Colonic mucosa (tissue), 4 donors: Measurements from ENCODE around the gene KCTD10. TPM values are rescaled to one million over a fixed set of nuclear protein-coding genes. Genes with fewer than 3 reads are reported as not detected.
"Not testable (repeated sequence)": the region's sequence is repeated elsewhere in the genome, so short reads cannot be mapped to it uniquely, and the experiment has no call there.

Source experiments
- DNase-seq: peaks from one replicate; pipeline ENCODE4 v3.0.0-alpha.2; 2020
- H3K27ac ChIP-seq: fragments of 200-600 bp; one replicate; pipeline ENCODE4 v1.8.0; 2021
- H3K27me3 ChIP-seq: fragments of 200-600 bp; one replicate; pipeline ENCODE4 v1.8.0; 2021
- H3K36me3 ChIP-seq: fragments of 200-600 bp; one replicate; pipeline ENCODE4 v1.8.0; 2021
- H3K4me1 ChIP-seq: fragments of 200-600 bp; one replicate; pipeline ENCODE4 v1.8.0; 2021; ENCODE audit warnings: mild to moderate bottlenecking
- H3K4me3 ChIP-seq: fragments of 200-600 bp; one replicate; pipeline ENCODE4 v1.8.0; 2021
- H3K9ac ChIP-seq, 2 donors: one replicate each; pipeline ENCODE4 v1.7.0; 2013; ENCODE audit warnings: control low read depth in 2 of 2, low read depth in 2 of 2, low read length in 2 of 2
- H3K9me3 ChIP-seq: fragments of 200-600 bp; one replicate; pipeline ENCODE4 v1.8.0; 2021
- intact Hi-C: fragments of 100-400 bp; cut with DNase I; formaldehyde crosslinking; loops from one replicate; pipeline ENCODE4 v1.14.1; 2022
- total RNA-seq, 2 donors: library from RNA; stranded (reverse); fragmentation: NEBNext Ultra II Directional in 1 of 2; extraction: Animal tissue kit (Norgen Biotek cat#: 25700) in 1 of 2; gene quantifications; one replicate each; pipeline ENCODE4 v1.2.1, GENCODE V29; 2021
- TF ChIP-seq, protein P1 (sequence below): fragments of 200-600 bp; IDR thresholded peaks from one replicate; pipeline ENCODE4 v1.8.0; 2022; ENCODE audit warnings: antibody characterized with exemption, mild to moderate bottlenecking
- donor health status: healthy.
- donor health status: DM: no; HTN: no; CAD: no.
- donor health status: DM: no; HTN: no; CAD: no.

KCTD10 gene
- total RNA-seq, 2 donors from 2014 or later, result 50.3 to 74.8 TPM

DNA sequence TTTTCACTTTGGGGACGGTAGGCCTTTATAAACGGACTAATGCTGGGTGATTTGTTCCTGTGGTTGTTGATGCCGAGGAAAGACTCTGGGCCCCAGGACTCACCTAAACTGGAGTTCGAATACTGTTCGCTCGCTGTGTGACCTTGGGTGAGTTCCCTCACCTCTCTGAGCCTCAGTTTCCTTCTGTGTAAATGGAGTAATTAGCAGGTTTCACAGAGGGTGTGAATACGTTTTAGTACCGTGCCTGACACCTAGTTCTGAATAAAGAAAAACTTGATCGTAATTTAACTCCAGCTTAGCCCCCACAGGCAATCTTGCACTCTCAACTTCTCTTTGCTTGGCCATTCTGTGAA lies 839 bp upstream of the KCTD10 start:
- Histone ChIP-seq H3K9me3 (no peaks in the 10 kb centered on the region), H3K9ac (peak overlapping the region; percentile 93), H3K27me3 (no peaks in the 10 kb centered on the region), H3K4me3 (peak overlapping the region; percentile 93), H3K27ac (peak overlapping the region; percentile 93), H3K4me1 (peaks cover 5% of the 10 kb centered on the region), H3K36me3 (no peaks in the 10 kb centered on the region)
- intact Hi-C loops, result loop anchor here (5.0 kb wide), 1 partner anchor 46 kb away; no protein-coding TSS in a partner anchor
- TF ChIP-seq, protein P1, sequence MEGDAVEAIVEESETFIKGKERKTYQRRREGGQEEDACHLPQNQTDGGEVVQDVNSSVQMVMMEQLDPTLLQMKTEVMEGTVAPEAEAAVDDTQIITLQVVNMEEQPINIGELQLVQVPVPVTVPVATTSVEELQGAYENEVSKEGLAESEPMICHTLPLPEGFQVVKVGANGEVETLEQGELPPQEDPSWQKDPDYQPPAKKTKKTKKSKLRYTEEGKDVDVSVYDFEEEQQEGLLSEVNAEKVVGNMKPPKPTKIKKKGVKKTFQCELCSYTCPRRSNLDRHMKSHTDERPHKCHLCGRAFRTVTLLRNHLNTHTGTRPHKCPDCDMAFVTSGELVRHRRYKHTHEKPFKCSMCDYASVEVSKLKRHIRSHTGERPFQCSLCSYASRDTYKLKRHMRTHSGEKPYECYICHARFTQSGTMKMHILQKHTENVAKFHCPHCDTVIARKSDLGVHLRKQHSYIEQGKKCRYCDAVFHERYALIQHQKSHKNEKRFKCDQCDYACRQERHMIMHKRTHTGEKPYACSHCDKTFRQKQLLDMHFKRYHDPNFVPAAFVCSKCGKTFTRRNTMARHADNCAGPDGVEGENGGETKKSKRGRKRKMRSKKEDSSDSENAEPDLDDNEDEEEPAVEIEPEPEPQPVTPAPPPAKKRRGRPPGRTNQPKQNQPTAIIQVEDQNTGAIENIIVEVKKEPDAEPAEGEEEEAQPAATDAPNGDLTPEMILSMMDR, result no peak
- no peak for DNase-seq

DNA sequence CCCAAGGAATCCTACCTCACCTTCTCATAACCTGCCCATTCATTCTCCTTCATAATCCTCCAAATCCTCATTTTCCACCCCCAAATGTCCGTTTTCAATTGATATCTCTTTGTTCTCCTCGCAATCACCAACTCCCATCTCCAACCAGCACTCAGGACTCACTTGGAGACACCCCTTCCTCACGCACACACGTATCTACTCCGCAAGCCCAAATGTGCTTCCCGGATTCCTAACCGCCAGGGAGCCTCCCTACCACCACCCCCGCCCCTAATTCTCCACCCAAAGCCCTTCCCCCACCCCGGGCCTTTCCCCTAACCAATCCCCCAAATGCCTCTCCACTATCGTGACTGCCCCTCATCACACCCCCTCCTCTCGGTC lies 304 bp downstream of the KCTD10 start:
- Histone ChIP-seq H3K27me3 (no peaks in the 10 kb centered on the region), H3K36me3 (no peaks in the 10 kb centered on the region), H3K4me3 (peak overlapping the region; percentile 93), H3K9ac (peak overlapping the region; percentile 77 to 93), H3K9me3 (no peaks in the 10 kb centered on the region), H3K4me1 (peaks cover 5% of the 10 kb centered on the region), H3K27ac (peak overlapping the region; percentile 93)
- TF ChIP-seq, protein P1, result no peak
- DNase-seq, result no peak
- intact Hi-C loops, result loop anchor here (5.0 kb wide), 1 partner anchor 44 kb away; no protein-coding TSS in a partner anchor

DNA sequence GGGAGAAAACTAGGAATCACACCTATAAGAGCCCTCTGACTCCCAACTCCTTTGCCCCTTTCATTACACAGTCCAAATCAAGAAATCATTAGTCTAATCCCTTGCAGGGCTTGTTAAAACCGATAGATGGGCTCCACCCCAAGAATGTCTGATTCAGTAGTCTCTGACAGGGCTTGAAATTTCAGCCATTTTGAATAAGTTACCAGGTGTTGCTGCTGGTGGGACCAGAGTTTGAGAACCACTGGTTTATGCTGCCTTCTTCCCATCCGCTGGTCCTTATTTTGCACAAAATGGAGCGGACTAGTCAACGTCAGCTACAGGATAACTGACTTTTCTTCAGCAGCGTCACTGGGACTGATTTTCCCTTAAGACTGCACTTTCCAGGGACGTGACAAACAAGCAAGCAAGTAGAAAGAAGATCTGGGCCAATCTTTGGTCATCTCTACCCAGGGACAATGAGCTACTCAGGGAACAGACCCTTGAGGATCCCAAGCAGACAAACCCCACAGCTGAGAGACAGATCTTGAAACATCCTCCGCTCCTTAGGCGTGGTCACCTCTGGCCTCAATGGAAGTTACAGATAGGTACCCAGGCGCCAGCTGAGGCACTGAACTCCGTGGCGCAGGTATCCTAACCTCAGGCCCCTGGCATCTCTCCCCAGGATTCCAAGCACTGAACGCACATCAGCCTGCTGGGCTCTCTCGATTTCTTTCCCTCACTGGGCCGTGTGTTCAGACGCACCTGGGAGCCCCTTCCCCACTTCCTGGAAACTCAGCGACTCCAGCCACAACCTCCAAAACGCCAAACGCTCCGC lies 900 bp downstream of the KCTD10 start:
- peak overlapping the region; percentile 77 to 93 for H3K9ac ChIP-seq
- TF ChIP-seq, protein P1, result no peak
- H3K27ac ChIP-seq, result peak overlapping the region; percentile 93
- peaks cover 5% of the 10 kb centered on the region for H3K4me1 ChIP-seq
- H3K36me3 ChIP-seq, result no peaks in the 10 kb centered on the region
- peak overlapping the region; percentile 93 for H3K4me3 ChIP-seq
- no peak for DNase-seq
- intact Hi-C loops, result loop anchor here (5.0 kb wide), 1 partner anchor 44 kb away; no protein-coding TSS in a partner anchor
- no peaks in the 10 kb centered on the region for H3K27me3 ChIP-seq
- no peaks in the 10 kb centered on the region for H3K9me3 ChIP-seq

DNA sequence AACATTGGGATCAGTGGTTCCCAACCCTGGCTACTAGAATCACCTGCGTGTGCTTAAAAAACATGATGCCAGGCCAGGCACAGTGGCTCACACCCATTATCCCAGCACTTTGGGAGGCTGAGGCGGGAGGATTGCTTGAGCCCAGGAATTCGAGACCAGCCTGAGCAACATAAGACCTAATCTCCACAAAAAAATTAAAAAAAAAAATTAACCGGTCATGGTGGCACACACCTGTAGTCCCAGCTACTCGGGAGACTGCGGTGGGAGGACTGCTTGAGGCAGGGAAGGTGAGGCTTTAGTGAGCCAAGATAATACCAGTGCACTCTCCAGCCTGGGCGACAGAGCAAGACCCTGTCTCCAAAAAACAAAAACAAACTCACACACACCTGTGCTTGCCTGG lies 2.0 kb downstream of the KCTD10 start:
- Histone ChIP-seq H3K4me3 (no peak overlapping the region), H3K36me3 (no peaks in the 10 kb centered on the region), H3K4me1 (peaks cover 5% of the 10 kb centered on the region), H3K27me3 (no peaks in the 10 kb centered on the region), H3K27ac (no peak overlapping the region), H3K9me3 (no peaks in the 10 kb centered on the region), H3K9ac (no peak overlapping the region)
- intact Hi-C loops, result loop anchor here (5.0 kb wide), 1 partner anchor 43 kb away; no protein-coding TSS in a partner anchor
- DNase-seq, result no peak
- TF ChIP-seq, protein P1, result no peak

DNA sequence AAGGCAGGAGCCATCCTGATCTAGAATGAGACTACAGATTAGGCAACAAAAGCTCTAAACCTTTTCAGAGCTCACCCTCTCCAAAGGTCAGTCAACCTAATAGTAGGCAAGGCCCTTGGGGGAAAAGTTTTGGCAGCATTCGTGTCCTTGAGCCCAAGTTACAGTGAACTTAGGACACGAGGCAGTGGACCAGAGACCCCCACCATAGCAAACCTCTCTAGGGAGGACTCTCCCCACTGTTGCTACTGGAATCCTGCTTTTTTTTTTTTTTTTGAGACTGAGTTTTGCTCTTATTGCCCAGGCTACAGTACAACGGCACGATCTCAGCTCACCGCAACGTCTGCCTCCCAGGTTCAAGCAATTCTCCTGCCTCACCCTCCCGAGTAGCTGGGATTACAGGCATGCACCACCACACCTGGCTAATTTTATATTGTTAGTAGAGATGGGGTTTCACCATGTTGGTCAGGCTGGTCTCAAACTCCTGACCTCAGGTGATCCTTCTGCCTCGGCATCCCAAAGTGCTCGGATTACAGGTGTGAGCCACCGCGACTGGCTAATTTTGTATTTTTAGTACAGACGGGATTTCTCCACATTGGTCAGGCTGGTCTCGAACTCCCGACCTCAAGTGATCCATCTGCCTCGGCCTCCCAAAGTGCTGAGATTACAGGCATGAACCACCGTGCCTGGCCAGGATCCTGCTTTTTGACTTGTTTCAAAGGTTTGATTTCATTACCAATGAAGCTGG lies 3.4 kb downstream of the KCTD10 start:
- H3K27ac ChIP-seq, DNase-seq, H3K9ac ChIP-seq, H3K36me3 ChIP-seq, H3K9me3 ChIP-seq, intact Hi-C loops, H3K4me1 ChIP-seq, H3K27me3 ChIP-seq, H3K4me3 ChIP-seq: not testable (repeated sequence)
